GM19467 (cell line): ENCODE measurements around the gene MEI1.
A peak's percentile ranks its signal among the peaks of the same experiment; 100 is the strongest.
"Not testable (repeated sequence)": the region's sequence is repeated elsewhere in the genome, so short reads cannot be mapped to it uniquely, and the experiment has no call there.

ENCODE experiments used
- ATAC-seq: cut with Tn5 transposase; IDR thresholded peaks from one replicate; pipeline ENCODE4 v1.9.1; 2021; ENCODE audit warnings: mild to moderate bottlenecking, moderate library complexity; ENCODE audit not compliant: unreplicated experiment

MEI1 gene

DNA sequence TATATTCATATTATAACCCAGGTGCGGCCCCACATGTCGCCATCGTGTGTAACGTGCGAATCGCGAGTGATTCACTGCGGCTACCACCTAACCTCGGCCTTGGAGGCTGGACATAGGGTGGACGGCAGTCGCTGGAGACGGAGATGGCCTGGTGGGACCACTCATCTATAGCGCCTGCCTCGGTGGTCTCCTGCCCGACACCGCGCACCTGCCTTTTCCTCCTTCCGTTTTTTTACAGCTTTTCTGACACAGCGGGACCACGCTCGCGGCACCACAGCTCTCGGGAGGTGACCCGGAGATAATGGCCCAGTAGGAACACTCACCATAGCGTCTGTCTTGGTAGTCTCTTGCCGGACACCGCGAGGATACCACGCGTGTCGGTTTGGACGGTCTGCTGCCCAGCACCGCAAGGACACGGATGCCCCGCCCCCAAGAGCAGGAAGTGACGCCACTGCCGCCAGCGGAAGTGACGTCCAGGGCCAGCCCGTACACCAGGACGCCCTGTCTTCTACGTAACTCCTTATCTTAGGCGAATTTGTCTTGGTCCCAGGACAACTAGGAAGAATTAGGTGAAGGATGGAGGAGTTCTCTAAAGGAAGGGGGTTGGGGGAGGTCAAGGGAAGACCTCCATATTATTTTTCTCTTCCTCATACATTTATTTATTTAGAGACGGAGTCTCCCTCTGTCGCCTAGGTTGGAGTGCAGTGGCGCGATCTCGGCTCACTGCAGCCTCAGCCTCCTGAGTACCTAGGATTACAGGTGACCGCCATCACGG lies 17.1 kb upstream of the MEI1 start:
- peak; percentile 67 for ATAC-seq

GRCh38 chr22:41683052-41683451 lies 16.3 kb upstream of the MEI1 start:
- ATAC-seq = no peak

- ATAC-seq = no peak
Observed at GRCh38 chr22:41683616-41684015, 15.7 kb upstream of the MEI1 start.

DNA sequence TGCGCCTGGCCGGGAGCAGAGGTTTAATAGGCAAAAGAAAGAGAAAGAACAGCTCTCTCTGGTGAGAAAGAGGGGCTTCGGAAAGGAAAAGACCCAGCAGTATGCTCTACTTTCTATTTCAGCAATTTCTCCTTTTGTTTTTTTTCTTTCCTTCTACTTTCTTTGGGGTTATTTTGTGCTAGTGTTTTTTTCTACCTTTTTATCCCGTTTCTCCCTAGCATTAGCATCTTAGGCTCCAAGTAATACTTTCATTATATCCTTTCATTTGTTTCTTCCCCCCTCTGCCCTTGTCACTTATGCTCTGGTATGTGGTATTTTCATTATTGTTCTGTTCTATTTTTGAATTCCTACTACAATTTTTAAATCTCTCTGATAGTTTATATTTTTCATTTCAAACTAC lies 15.1 kb upstream of the MEI1 start:
- no peak for ATAC-seq

- not testable (repeated sequence) for ATAC-seq
Observed at GRCh38 chr22:41686890-41687289, 12.4 kb upstream of the MEI1 start.

DNA sequence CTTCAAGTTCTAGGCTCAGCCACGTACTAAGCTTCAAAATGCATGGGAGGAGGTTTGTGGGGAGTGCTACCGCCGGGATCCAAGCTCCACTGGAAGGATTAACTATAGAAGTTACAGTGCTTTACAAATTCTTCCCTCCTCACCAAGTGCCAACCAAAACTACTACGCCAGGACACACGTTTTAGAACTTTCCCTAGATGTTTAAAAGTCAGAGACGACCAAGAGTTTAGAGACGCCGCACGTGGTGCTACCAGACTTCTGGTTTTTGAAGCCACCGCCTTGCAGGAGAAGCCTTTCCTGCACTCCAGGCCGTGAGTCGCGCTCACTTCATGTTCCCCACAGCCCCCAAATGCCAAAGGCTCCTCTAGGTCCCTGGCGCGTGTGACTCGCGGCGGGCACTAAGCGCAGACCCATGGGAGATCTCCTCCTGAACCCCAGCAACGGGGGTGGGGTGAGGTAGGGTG lies 11.4 kb upstream of the MEI1 start:
- no peak for ATAC-seq

GRCh38 chr22:41688365-41689211 lies 10.7 kb upstream of the MEI1 start, which contains the start of gene SNU13:
TSS of gene SNU13 (minus strand) at chr22:41688867. CDS start at chr22:41688796, 71 bp downstream.
- ATAC-seq = peak; percentile 88

DNA sequence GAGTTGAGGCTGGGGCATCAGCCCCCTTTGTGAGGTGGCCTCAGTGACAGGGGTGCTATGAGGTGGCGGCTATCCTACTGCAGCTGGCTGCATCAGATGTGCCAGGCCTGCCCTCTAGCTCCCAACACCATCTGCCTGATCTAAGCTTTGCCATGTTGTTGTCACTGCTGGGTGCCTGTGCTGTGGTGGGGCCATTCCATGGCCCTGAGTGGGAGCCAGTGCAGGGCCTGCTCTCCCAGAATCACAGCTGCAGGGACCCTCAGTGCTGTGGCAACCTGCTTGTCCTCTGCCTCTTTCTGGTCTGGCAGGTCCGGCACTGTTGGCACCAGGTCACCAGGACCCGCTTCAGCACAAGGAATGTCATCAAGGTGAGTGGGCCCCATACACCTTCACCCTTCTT lies 8.8 kb upstream of the MEI1 start:
- no peak for ATAC-seq

DNA sequence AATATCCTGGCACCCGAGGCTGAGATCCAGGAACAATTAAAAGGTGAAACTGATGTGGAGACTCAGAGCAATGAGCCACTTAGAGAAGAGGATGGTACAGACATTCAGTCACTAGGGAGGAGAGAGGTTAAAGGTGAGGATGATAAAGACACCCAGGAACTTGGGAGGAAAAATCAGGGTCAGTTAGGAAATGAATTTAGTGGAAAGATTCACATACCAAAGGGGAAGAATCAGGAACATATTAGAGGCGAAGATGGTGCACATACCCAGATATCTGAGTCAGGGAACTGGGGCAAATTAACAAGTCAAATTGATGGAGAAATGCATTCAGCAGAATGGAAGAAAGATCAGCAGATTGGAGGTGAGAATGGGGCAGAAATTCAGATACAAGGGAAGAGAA lies 4.1 kb upstream of the MEI1 start:
- no peak for ATAC-seq

- no peak for ATAC-seq
Observed at GRCh38 chr22:41696703-41697102, 2.6 kb upstream of the MEI1 start.

GRCh38 chr22:41697126-41697775 lies 2.1 kb upstream of the MEI1 start:
- no peak for ATAC-seq

DNA sequence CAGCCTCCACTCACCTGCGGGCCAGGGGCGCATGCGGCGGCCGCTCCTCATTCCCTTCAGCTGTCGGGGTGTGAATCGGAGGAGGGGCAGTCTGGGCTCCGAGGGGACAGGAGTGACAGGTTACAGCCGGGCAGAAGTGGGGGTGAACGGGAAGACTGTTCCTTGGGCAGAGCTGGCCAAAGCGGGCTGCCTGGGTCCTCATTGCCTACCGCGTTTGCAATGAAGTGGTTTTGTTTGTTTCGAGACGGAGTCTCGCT lies 733 bp downstream of the MEI1 start:
- no peak for ATAC-seq

DNA sequence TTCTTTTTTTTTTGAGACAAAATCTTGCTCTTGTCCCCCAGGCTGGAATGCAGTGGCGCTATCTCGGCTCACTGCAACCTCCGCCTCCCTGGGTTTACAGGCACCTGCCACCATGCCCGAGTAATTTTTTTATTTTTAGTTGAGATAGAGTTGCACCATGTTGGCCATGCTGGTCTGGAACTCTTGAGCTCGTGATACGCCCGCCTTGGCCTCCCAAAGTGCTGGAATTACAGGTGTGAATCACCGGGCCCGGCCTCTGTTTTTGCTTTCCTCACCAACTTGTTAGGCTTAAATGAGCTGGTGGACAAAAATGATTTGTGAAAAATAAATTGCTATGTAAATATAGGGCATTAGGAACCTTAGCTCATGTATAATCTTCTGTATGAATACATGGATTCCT lies 3.5 kb downstream of the MEI1 start:
- ATAC-seq = no peak

DNA sequence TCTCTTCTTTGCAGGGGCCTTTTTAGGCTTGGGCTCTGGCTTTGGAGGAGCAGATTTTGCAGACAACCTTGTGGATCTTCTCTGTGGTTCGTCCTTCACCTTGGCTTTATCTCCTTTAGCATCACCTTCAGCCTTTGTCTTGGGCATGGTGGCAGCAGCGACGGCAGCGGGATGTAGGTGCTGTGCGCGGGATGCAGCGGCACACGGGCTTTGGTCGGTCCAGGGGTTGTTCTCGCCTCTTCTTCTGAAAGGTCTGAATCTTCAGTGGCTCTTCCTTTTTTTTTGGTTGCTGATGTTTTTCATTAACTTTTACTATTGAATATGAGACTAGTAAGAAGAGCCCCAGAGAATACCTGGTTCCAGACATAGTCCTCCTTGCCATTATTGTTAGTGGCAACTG lies 10.0 kb downstream of the MEI1 start:
- no peak for ATAC-seq

GRCh38 chr22:41713004-41713403 lies 13.7 kb downstream of the MEI1 start:
- no peak for ATAC-seq

- ATAC-seq = no peak
Observed at GRCh38 chr22:41722496-41722895, 23.2 kb downstream of the MEI1 start.

- ATAC-seq = no peak
Observed at GRCh38 chr22:41725510-41726110, 26.3 kb downstream of the MEI1 start.

DNA sequence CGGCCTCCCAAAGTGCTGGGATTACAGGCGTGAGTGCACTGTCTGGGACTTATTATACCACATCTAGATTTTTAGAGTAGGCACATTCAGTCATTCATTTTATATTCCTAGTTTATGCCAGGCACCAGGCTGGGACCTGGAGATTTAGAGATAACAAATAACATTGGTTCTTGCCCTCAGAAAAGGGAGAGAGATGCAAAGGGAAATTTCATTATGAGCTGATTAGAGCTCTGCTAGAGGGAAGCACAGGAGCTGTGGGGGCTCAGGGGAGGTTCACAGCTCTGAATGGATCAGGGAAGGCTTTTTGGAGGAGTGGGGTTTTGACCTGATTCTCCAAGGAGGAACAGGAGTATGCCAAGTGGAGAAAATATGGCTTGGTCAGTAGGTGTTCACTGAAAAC lies 32.3 kb downstream of the MEI1 start:
- ATAC-seq = no peak

DNA sequence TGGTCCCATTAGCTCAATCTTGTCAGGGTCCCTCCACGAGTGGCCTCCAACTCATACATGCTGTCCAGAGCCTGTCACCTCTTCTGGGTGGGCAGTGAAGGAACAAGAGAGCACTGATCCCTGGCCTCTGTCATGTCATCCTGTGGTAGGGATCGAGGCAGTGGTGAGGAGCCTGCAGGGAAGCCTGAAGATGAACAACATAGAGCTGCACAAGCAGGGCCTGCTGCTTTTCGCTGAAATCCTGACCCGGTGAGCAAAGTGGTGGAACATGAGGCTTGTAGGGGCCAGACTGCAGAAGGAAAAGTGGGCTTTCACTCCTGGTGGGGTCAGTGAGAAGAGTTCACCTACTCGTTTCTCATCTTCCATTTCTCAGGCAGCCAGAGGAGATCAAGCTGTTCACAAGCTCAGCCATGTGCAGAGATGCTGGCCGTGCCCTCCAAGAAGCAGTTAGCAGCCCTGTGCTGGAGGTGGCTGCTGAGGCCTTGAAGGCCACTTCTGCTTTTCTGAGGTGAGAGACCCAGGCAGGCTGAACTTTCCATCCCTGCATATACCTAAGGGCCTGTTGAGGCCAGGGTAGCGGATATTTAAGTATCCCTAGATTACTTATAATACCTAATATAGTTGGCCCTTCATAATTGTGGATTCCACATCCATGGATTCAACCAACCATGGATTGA lies 32.9 kb downstream of the MEI1 start:
- no peak for ATAC-seq

DNA sequence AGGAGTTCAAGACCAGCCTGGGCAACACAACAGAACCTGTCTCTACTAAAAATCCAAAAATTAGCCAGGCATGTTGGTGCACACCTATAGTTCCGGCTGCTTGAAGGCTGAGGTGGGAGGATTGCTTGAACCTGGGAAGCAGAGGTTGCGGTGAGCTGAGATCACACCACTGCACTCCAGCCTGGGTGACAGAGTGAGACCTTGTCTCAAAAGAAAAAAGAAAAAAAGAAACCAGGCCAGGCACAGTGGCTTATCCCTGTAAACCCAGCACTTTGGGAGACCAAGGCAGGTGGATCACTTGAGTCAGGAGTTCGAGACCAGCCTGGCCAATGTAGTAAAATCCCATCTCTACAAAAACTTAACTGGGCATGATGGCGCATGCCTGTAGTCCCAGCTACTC lies 33.9 kb downstream of the MEI1 start:
- ATAC-seq = not testable (repeated sequence)

- ATAC-seq = no peak
Observed at GRCh38 chr22:41739576-41739975, 40.3 kb downstream of the MEI1 start.
